ENCODE results near the gene IKZF2. TPM values are rescaled to one million over a fixed set of nuclear protein-coding genes. Genes with fewer than 3 reads are reported as not detected.

Gene IKZF2
- polyA plus RNA-seq, 2 of the 4 experiments (the other 2 are of a cell fraction) = 0.17 to 0.44 TPM

GRCh38 chr2:213087040-213087439 lies 64.4 kb downstream of the IKZF2 start (continued):
- TF ChIP-seq KDM1A (IDR thresholded peaks at IDR 0.05; ENCODE audit: low read depth) (no peak), HOXB5 (CRISPR knock-in tag; IDR thresholded peaks at IDR 0.05) (no peak), HES2 (IDR thresholded peaks at IDR 0.05) (no peak)

- DNase-seq (ENCODE audit: low read depth in 1 of 2, low spot score in 1 of 2) = no peak
- Histone ChIP-seq H3K4me2 (peak overlapping the region; percentile 57), H3K9me3 (no peaks in the 10 kb centered on the region), H3K4me3 (no peak overlapping the region), H3K4me1 (peaks cover 12% of the 10 kb centered on the region), H3K27ac (no peak overlapping the region)
- POLR2A ChIA-PET = no interaction called here
- TF ChIP-seq RARB (CRISPR knock-in tag; IDR thresholded peaks at IDR 0.05) (no peak), TP53 (CRISPR knock-in tag; IDR thresholded peaks at IDR 0.05) (no peak), ATOH8 (CRISPR knock-in tag; IDR thresholded peaks at IDR 0.05; ENCODE audit: low read depth) (no peak)
- CTCF ChIA-PET = no interaction called here
- FAIRE-seq = no peak
- 2% methylated on average over 2 of the region's 2 CpGs for WGBS (ENCODE audit: missing lambda C conversion rate)
- no peak; a peak in 1 of 6 replicates for ATAC-seq
Measured at GRCh38 chr2:213086571-213086970, 64.8 kb downstream of the IKZF2 start.

GRCh38 chr2:213086050-213086449 lies 65.4 kb downstream of the IKZF2 start:
- DNase-seq (ENCODE audit: low read depth in 1 of 2, low spot score in 1 of 2) (no peak), FAIRE-seq (no peak), ATAC-seq (no peak)
- no peak overlapping the region for H3K27ac ChIP-seq
- peaks cover 12% of the 10 kb centered on the region for H3K4me1 ChIP-seq
- no peak for TF ChIP-seq JUNB (IDR thresholded peaks at IDR 0.05)
- TF ChIP-seq ZSCAN20 (CRISPR knock-in tag; IDR thresholded peaks at IDR 0.05) = no peak
- no peak for TF ChIP-seq HEYL (CRISPR knock-in tag; IDR thresholded peaks at IDR 0.05)
- no peak for TF ChIP-seq RARB (CRISPR knock-in tag; IDR thresholded peaks at IDR 0.05)
- TF ChIP-seq EP300 (IDR thresholded peaks at IDR 0.05) = no peak
- TF ChIP-seq CHD4 (IDR thresholded peaks at IDR 0.05; ENCODE audit: borderline replicate concordance) = no peak
- no peak for TF ChIP-seq CBX2 (IDR thresholded peaks at IDR 0.05; ENCODE audit: borderline replicate concordance, low read depth)
- no peak for TF ChIP-seq E2F6 (IDR thresholded peaks at IDR 0.05; ENCODE audit: borderline replicate concordance, low read depth)
- TF ChIP-seq REST (IDR thresholded peaks at IDR 0.05) = no peak
- TF ChIP-seq GATA3 (IDR thresholded peaks at IDR 0.05; ENCODE audit: borderline replicate concordance) = no peak
- no peak for TF ChIP-seq POLR2A (IDR thresholded peaks at IDR 0.05; ENCODE audit: low read length)
- TF ChIP-seq SREBF2 (IDR thresholded peaks at IDR 0.05) = no peak
- no peak for TF ChIP-seq HOXB5 (CRISPR knock-in tag; IDR thresholded peaks at IDR 0.05)
- TF ChIP-seq TP53 (CRISPR knock-in tag; IDR thresholded peaks at IDR 0.05) = no peak
- no peak for TF ChIP-seq HDAC2 (IDR thresholded peaks at IDR 0.05)
- TF ChIP-seq ZC3H11A (IDR thresholded peaks at IDR 0.05) = no peak
- no peak for TF ChIP-seq POLR2AphosphoS2 (conservative IDR thresholded peaks at IDR 0.05; ENCODE audit: low read length)
- no peak for TF ChIP-seq MAX (IDR thresholded peaks at IDR 0.05)
- peak overlapping the region; percentile 57 for H3K4me2 ChIP-seq
- ChIA-PET CTCF (no interaction called here), POLR2A (no interaction called here)
- no peak overlapping the region for H3K4me3 ChIP-seq
- H3K9me3 ChIP-seq = no peaks in the 10 kb centered on the region
